Stimulated activated CD8-positive, alpha-beta memory T cell treated with anti-CD3 and anti-CD28 coated beads, Interleukin-7, amount 100 ng/mL, for 48 hours (primary cell): ENCODE measurements around the gene BMP2K.
A peak's percentile ranks its signal among the peaks of the same experiment; 100 is the strongest.

Source experiments
- DNase-seq, 2 donors: peaks; one replicate each; pipeline ENCODE4 v3.0.0-alpha.2; 2020; ENCODE audit warnings: low read depth in 1 of 2; ENCODE audit errors: extremely low read depth in 1 of 2

Gene BMP2K

GRCh38 chr4:78776079-78776728 is at the start of gene BMP2K:
Gene BMP2K (plus strand): TSS chr4:78776350. CDS start chr4:78776544, 194 bp downstream.
- DNase-seq, result peak; percentile 53 to 55

- DNase-seq, result no peak
Measured at GRCh38 chr4:78726546-78726945, 49.6 kb upstream of the BMP2K start.

GRCh38 chr4:78732332-78733104 is 43.6 kb upstream of the BMP2K start:
- no peak for DNase-seq

- DNase-seq, result no peak
Measured at GRCh38 chr4:78734441-78735162, 41.5 kb upstream of the BMP2K start.

- DNase-seq, result no peak
Measured at GRCh38 chr4:78735697-78736096, 40.5 kb upstream of the BMP2K start.

- no peak for DNase-seq
Measured at GRCh38 chr4:78737035-78737434, 39.1 kb upstream of the BMP2K start.

- no peak for DNase-seq
Measured at GRCh38 chr4:78737973-78738372, 38.2 kb upstream of the BMP2K start.

- no peak for DNase-seq
Measured at GRCh38 chr4:78742300-78742699, 33.9 kb upstream of the BMP2K start.

- DNase-seq, result no peak
Measured at GRCh38 chr4:78747475-78747922, 28.7 kb upstream of the BMP2K start.

- no peak for DNase-seq
Measured at GRCh38 chr4:78748381-78748780, 27.8 kb upstream of the BMP2K start.

- DNase-seq, result no peak
Measured at GRCh38 chr4:78749258-78749971, 26.7 kb upstream of the BMP2K start.

GRCh38 chr4:78749972-78750727 is 26.0 kb upstream of the BMP2K start:
- no peak for DNase-seq

GRCh38 chr4:78753091-78753490 is 23.1 kb upstream of the BMP2K start:
- no peak for DNase-seq

- no peak for DNase-seq
Measured at GRCh38 chr4:78754872-78755271, 21.3 kb upstream of the BMP2K start.

- DNase-seq, result no peak
Measured at GRCh38 chr4:78756137-78756536, 20.0 kb upstream of the BMP2K start.

GRCh38 chr4:78756776-78757175 is 19.4 kb upstream of the BMP2K start:
- DNase-seq, result no peak

GRCh38 chr4:78757574-78757973 is 18.6 kb upstream of the BMP2K start:
- DNase-seq, result no peak

GRCh38 chr4:78758085-78758484 is 18.1 kb upstream of the BMP2K start:
- DNase-seq, result no peak

GRCh38 chr4:78762529-78762928 is 13.6 kb upstream of the BMP2K start:
- DNase-seq, result no peak

GRCh38 chr4:78763251-78763650 is 12.9 kb upstream of the BMP2K start:
- DNase-seq, result no peak
